DND-41 (cell line): Measurements from ENCODE around the gene EPM2A.

Experiments
- EZH2 ChIP-seq: IDR thresholded peaks from 3 replicates; pipeline ENCODE4 v1.6.1; 2012; ENCODE audit warnings: borderline replicate concordance, low read depth, mild to moderate bottlenecking, moderate library complexity, low read length, inconsistent platforms; ENCODE audit not compliant: severe bottlenecking
- TF ChIP-seq, protein P1 (sequence below): IDR thresholded peaks from 2 replicates; pipeline ENCODE4 v1.5.1; 2012; ENCODE audit warnings: borderline replicate concordance, low read length, moderate library complexity, mild to moderate bottlenecking; ENCODE audit not compliant: poor library complexity, severe bottlenecking; ENCODE audit errors: extremely low read depth

DNA sequence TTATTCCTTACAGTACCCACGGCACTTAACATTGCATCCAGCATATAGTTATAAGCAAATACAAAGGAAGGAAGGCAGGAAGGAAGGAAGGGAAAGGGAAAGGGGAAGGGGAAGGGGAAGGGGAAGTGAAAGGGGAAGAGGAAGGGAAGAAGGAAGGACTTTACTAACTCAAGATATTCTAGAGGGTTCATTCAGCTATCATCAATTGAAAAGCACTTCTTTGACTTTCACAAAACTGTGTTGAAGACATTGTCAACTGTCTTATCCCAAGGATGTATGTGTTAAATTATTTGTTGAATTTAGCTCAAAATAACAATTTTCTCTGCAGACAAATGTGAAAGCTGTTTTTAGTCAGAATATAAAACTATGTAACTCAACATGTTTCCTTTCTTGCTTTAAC lies 87.7 kb downstream of the EPM2A start:
- TF ChIP-seq, protein P1, sequence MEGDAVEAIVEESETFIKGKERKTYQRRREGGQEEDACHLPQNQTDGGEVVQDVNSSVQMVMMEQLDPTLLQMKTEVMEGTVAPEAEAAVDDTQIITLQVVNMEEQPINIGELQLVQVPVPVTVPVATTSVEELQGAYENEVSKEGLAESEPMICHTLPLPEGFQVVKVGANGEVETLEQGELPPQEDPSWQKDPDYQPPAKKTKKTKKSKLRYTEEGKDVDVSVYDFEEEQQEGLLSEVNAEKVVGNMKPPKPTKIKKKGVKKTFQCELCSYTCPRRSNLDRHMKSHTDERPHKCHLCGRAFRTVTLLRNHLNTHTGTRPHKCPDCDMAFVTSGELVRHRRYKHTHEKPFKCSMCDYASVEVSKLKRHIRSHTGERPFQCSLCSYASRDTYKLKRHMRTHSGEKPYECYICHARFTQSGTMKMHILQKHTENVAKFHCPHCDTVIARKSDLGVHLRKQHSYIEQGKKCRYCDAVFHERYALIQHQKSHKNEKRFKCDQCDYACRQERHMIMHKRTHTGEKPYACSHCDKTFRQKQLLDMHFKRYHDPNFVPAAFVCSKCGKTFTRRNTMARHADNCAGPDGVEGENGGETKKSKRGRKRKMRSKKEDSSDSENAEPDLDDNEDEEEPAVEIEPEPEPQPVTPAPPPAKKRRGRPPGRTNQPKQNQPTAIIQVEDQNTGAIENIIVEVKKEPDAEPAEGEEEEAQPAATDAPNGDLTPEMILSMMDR = no peak
- TF ChIP-seq EZH2 = no peak
